Liver (tissue), 9 donors: ENCODE results near the gene TBCD. TPM values are rescaled to one million over a fixed set of nuclear protein-coding genes. Genes with fewer than 3 reads are reported as not detected.
"Not testable (repeated sequence)": the region's sequence is repeated elsewhere in the genome, so short reads cannot be mapped to it uniquely, and the experiment has no call there.

ENCODE experiments used
- DNase-seq: peaks from one replicate; pipeline ENCODE4 v3.0.0-alpha.2; 2017; ENCODE audit warnings: low spot score
- H3K27ac ChIP-seq, 2 donors: one replicate each; pipeline ENCODE4 v1.7.0; 2013; ENCODE audit warnings: inconsistent platforms in 2 of 2, low read length in 2 of 2, control low read depth in 1 of 2, low read depth in 1 of 2, mild to moderate bottlenecking in 1 of 2
- H3K27me3 ChIP-seq, 4 donors: one replicate each; pipeline versions ENCODE4 v1.6.1 to v1.7.0; 2013; ENCODE audit warnings: low read length in 3 of 4, inconsistent platforms in 1 of 4, mild to moderate bottlenecking in 1 of 4, moderate library complexity in 1 of 4; ENCODE audit not compliant: control insufficient read depth in 4 of 4, insufficient read depth in 4 of 4
- H3K36me3 ChIP-seq, 4 donors: one replicate each; pipeline versions ENCODE4 v1.6.1 to v1.7.0; 2013; ENCODE audit warnings: low read length in 3 of 4, mild to moderate bottlenecking in 3 of 4, low read depth in 1 of 4, moderate library complexity in 1 of 4; ENCODE audit not compliant: control insufficient read depth in 4 of 4, insufficient read depth in 3 of 4
- H3K4me1 ChIP-seq, 4 donors: one replicate each; pipeline versions ENCODE4 v1.6.1 to v1.7.0; 2013; ENCODE audit warnings: low read length in 3 of 4, mild to moderate bottlenecking in 3 of 4, moderate library complexity in 1 of 4; ENCODE audit not compliant: control insufficient read depth in 4 of 4, insufficient read depth in 4 of 4
- H3K4me3 ChIP-seq, 3 donors: one replicate each; pipeline versions ENCODE4 v1.6.1 to v1.7.0; 2013; ENCODE audit warnings: low read length in 3 of 3, control low read depth in 1 of 3, low read depth in 1 of 3, mild to moderate bottlenecking in 1 of 3
- H3K9ac ChIP-seq, 2 donors: one replicate each; pipeline ENCODE4 v1.7.0; 2013; ENCODE audit warnings: low read length in 2 of 2, mild to moderate bottlenecking in 2 of 2, moderate library complexity in 2 of 2, control low read depth in 1 of 2, low read depth in 1 of 2
- H3K9me3 ChIP-seq, 4 donors: one replicate each; pipeline versions ENCODE4 v1.6.1 to v1.7.0; 2013; ENCODE audit warnings: low read length in 3 of 4; ENCODE audit not compliant: control insufficient read depth in 4 of 4
- FOXA1 ChIP-seq: IDR thresholded peaks from 2 replicates; pipeline ENCODE4 v1.6.1; 2016; ENCODE audit warnings: antibody characterized with exemption
- FOXA2 ChIP-seq: IDR thresholded peaks from 2 replicates; pipeline ENCODE4 v1.6.1; 2016; ENCODE audit warnings: antibody characterized with exemption
- HNF4A ChIP-seq, 2 donors: conservative IDR thresholded peaks; 2 replicates each; pipeline ENCODE4 v1.6.1; 2016; ENCODE audit warnings: antibody characterized with exemption in 2 of 2, mild to moderate bottlenecking in 2 of 2
- JUND ChIP-seq, 2 donors: IDR thresholded peaks; 2 replicates each; pipeline ENCODE4 v1.6.1; 2016; ENCODE audit warnings: antibody characterized with exemption in 2 of 2
- RXRA ChIP-seq, 2 donors: IDR thresholded peaks; 2 replicates each; pipeline ENCODE4 v1.6.1; 2017 to 2018; ENCODE audit warnings: antibody characterized with exemption in 2 of 2, mild to moderate bottlenecking in 1 of 2
- SP1 ChIP-seq: IDR thresholded peaks from 2 replicates; pipeline ENCODE4 v1.6.1; 2018; ENCODE audit warnings: antibody characterized with exemption, mild to moderate bottlenecking
- YY1 ChIP-seq: IDR thresholded peaks from 2 replicates; pipeline ENCODE4 v1.6.1; 2016; ENCODE audit warnings: antibody characterized with exemption, mild to moderate bottlenecking
- WGBS: extraction: QIAGEN DNeasy Blood & Tissue Kit; methylation state at CpG from one replicate; pipeline ENCODE4 v1.1.7; 2013; 5-methylcytosine and 5-hydroxymethylcytosine counted together
- polyA plus RNA-seq, 2 donors: library from polyadenylated mRNA; stranded (reverse) in 1 of 2; unstranded in 1 of 2; fragments of 200-250 nt in 1 of 2; fragments of >200 nt in 1 of 2; fragmentation: Nextera tagmentation in 1 of 2; extraction: Ambion mirVana in 1 of 2; gene quantifications; one replicate each; pipeline versions ENCODE4 v1.2.1 to v1.2.3, GENCODE V29; 2013 to 2015
- total RNA-seq, 2 donors: library from RNA; depleted of rRNA; stranded (reverse); fragments of >200 nt; gene quantifications; one replicate each; pipeline ENCODE4 v1.2.3, GENCODE V29; 2014
- TF ChIP-seq, protein P1 (sequence below): IDR thresholded peaks from 2 replicates; pipeline ENCODE4 v1.6.1; 2016; ENCODE audit warnings: antibody characterized with exemption, mild to moderate bottlenecking
- TF ChIP-seq, protein P2 (sequence below): fragments of 150-350 bp; IDR thresholded peaks from 2 replicates; pipeline ENCODE4 v1.5.1; 2017; ENCODE audit warnings: improper control_type of control experiment, low read depth, low read length; ENCODE audit not compliant: missing input control
- donor health status: healthy.
- donor health status: healthy.
- donor health status: healthy.
- donor health status: healthy.
- donor health status: healthy.

TBCD gene
- total and polyA plus RNA-seq, 4 donors, result 29.8 to 42.2 (median 33.0) TPM

DNA sequence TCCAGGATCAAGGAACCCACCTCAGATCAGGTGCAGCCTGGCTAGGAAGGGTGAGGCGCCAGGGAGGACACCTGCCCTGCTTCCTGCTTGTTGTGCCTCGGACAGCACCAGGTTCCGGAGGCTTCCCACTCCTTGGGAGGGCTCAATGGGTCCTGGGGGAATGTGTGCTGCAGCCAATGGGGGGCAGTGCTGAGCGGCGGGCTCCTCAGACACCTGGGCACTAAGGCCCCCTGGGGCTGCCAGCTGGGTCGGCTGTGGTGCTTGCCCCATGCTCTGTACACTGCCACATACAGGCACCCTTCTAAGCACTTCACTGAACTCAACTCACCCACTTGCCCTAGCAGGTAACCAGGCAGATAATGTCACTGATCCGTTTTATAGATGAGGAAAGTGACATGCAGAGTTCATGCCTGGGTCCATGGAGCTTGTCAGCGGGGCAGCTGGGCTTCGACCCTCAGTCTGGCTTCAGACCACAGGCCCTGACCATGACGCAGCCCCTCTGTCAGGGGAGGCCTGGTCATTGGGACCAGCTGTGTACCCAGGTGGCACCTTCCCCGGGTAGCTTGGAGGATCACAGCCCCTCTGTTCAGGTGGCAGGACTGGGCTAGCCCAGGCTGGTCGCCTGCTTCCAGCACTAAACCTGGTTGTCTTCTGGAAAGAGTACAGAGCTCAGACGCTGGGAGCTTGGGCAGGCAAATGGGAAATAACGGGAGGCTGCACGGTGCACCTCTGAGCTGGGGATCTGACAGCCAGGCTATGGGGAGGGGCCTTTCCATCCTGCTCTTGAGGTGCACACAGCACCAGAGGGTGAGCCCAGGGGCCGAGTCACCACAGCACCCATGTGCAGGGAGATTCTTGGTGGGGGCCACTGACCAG, 8.3 kb upstream of the TBCD start:
- H3K36me3 ChIP-seq, result peaks cover 4 to 15% (median 12%) of the 10 kb centered on the region in 4 donors
- H3K4me1 ChIP-seq, result peaks cover 3 to 28% (median 6%) of the 10 kb centered on the region in 4 donors
- H3K27ac ChIP-seq, result no peak overlapping the region
- no peak for TF ChIP-seq SP1
- no peak for TF ChIP-seq JUND (IDR thresholded peaks at IDR 0.05)
- no peak for TF ChIP-seq HNF4A (conservative IDR thresholded peaks at IDR 0.05)
- no peak for TF ChIP-seq YY1
- TF ChIP-seq, protein P1, sequence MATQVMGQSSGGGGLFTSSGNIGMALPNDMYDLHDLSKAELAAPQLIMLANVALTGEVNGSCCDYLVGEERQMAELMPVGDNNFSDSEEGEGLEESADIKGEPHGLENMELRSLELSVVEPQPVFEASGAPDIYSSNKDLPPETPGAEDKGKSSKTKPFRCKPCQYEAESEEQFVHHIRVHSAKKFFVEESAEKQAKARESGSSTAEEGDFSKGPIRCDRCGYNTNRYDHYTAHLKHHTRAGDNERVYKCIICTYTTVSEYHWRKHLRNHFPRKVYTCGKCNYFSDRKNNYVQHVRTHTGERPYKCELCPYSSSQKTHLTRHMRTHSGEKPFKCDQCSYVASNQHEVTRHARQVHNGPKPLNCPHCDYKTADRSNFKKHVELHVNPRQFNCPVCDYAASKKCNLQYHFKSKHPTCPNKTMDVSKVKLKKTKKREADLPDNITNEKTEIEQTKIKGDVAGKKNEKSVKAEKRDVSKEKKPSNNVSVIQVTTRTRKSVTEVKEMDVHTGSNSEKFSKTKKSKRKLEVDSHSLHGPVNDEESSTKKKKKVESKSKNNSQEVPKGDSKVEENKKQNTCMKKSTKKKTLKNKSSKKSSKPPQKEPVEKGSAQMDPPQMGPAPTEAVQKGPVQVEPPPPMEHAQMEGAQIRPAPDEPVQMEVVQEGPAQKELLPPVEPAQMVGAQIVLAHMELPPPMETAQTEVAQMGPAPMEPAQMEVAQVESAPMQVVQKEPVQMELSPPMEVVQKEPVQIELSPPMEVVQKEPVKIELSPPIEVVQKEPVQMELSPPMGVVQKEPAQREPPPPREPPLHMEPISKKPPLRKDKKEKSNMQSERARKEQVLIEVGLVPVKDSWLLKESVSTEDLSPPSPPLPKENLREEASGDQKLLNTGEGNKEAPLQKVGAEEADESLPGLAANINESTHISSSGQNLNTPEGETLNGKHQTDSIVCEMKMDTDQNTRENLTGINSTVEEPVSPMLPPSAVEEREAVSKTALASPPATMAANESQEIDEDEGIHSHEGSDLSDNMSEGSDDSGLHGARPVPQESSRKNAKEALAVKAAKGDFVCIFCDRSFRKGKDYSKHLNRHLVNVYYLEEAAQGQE, result no peak
- no peak for TF ChIP-seq FOXA1
- TF ChIP-seq, protein P2, sequence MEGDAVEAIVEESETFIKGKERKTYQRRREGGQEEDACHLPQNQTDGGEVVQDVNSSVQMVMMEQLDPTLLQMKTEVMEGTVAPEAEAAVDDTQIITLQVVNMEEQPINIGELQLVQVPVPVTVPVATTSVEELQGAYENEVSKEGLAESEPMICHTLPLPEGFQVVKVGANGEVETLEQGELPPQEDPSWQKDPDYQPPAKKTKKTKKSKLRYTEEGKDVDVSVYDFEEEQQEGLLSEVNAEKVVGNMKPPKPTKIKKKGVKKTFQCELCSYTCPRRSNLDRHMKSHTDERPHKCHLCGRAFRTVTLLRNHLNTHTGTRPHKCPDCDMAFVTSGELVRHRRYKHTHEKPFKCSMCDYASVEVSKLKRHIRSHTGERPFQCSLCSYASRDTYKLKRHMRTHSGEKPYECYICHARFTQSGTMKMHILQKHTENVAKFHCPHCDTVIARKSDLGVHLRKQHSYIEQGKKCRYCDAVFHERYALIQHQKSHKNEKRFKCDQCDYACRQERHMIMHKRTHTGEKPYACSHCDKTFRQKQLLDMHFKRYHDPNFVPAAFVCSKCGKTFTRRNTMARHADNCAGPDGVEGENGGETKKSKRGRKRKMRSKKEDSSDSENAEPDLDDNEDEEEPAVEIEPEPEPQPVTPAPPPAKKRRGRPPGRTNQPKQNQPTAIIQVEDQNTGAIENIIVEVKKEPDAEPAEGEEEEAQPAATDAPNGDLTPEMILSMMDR, result no peak
- H3K9ac ChIP-seq, result no peak overlapping the region
- DNase-seq, result no peak
- peaks cover 0 to 4% (median 0%) of the 10 kb centered on the region in 4 donors for H3K9me3 ChIP-seq
- WGBS, result 96% methylated on average over 16 of the region's 16 CpGs
- no peak overlapping the region for H3K4me3 ChIP-seq
- no peaks in the 10 kb centered on the region for H3K27me3 ChIP-seq

DNA sequence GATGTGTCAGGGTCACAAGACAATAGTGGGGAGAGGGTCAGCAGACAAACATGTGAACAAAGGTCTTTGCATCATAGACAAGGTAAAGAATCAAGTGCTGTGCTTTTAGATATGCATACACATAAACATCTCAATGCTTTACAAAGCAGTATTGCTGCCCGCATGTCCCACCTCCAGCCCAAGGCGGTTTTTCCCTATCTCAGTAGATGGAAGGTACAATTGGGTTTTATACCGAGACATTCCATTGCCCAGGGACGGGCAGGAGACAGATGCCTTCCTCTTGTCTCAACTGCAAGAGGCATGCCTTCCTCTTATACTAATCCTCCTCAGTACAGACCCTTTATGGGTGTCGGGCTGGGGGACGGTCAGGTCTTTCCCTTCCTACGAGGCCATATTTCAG, 7.1 kb upstream of the TBCD start:
- DNase-seq, H3K27me3 ChIP-seq, H3K27ac ChIP-seq, H3K4me3 ChIP-seq, H3K9me3 ChIP-seq, H3K9ac ChIP-seq: not testable (repeated sequence)
- WGBS, result 89% methylated on average over 7 of the region's 7 CpGs
- Histone ChIP-seq H3K36me3 (peaks cover 4 to 15% (median 12%) of the 10 kb centered on the region in 4 donors), H3K4me1 (peaks cover 3 to 26% (median 5%) of the 10 kb centered on the region in 4 donors)

DNA sequence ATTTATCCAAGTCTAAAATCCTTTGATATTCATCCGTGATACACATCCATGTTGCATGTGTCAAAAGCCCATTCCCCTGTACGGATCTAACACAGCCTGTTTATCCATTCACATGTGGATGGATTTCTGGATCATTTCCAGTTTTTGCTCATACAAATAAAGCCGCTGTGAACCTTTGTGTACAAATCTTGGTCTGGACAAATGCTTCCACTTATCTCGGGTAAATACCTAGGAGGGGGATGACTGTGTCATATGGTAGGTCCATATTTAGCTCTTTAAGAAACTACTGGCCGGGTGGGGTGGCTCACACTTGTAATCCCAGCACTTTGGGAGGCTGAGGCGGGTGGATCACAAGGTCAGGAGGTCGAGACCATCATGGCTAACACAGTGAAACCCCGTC, 6.3 kb upstream of the TBCD start:
- Histone ChIP-seq H3K4me3 (no peak overlapping the region), H3K36me3 (peaks cover 4 to 13% (median 8%) of the 10 kb centered on the region in 4 donors), H3K27ac (no peak overlapping the region), H3K4me1 (peaks cover 3 to 22% (median 5%) of the 10 kb centered on the region in 4 donors), H3K9me3 (peaks cover 0 to 4% (median 0%) of the 10 kb centered on the region in 4 donors), H3K27me3 (no peaks in the 10 kb centered on the region), H3K9ac (no peak overlapping the region)
- peak in 1 of 2 donors; percentile 32 for TF ChIP-seq RXRA (IDR thresholded peaks at IDR 0.05)
- TF ChIP-seq FOXA1, result no peak
- peak; percentile 52 for TF ChIP-seq FOXA2
- TF ChIP-seq HNF4A (conservative IDR thresholded peaks at IDR 0.05), result peak in 1 of 2 donors; percentile 28
- 68% methylated on average over 8 of the region's 8 CpGs for WGBS
- DNase-seq, result no peak
